Caco-2 (cell line): Measurements from ENCODE around the gene CCDC124. TPM values are rescaled to one million over a fixed set of nuclear protein-coding genes. Genes with fewer than 3 reads are reported as not detected.
"Not testable (repeated sequence)": the region's sequence is repeated elsewhere in the genome, so short reads cannot be mapped to it uniquely, and the experiment has no call there.

ENCODE experiments used
- BruUV-seq: library from RNA; stranded (reverse); fragments of 400-500 nt; replicated peaks from 2 replicates; lab custom pipeline; 2021; lab: Mats Ljungman, UMichigan
- CTCF ChIA-PET: fragments of 300-600 bp; sonication (Branson Sonifier 250); formaldehyde crosslinking; loops from one replicate; lab custom pipeline; 2022; ENCODE audit warnings: antibody characterized with exemption; lab: Charles Lee
- POLR2A ChIA-PET: fragments of 300-600 bp; sonication (Branson Sonifier 250); formaldehyde crosslinking; loops from one replicate; lab custom pipeline; 2022; ENCODE audit warnings: antibody characterized with exemption; lab: Charles Lee
- DNase-seq, 2 experiments: peaks; one replicate each; pipeline versions ENCODE4 v3.0.0 to v3.0.0-alpha.2; 2020 to 2022
- H3K27me3 ChIP-seq: replicated peaks from 2 replicates; pipeline ENCODE4 v1.6.0; 2011; ENCODE audit warnings: low read length; ENCODE audit not compliant: control insufficient read depth, insufficient read depth
- H3K36me3 ChIP-seq: 2 replicates; pipeline ENCODE4 v1.5.1; 2011; ENCODE audit warnings: low read length; ENCODE audit not compliant: control insufficient read depth, insufficient read depth
- H3K4me1 ChIP-seq: fragments of 250-450 bp; sonication (Bioruptor Pico); 2 replicates; pipeline ENCODE4 v1.5.1; 2020; ENCODE audit warnings: mild to moderate bottlenecking
- H3K4me3 ChIP-seq: 2 replicates; pipeline ENCODE4 v1.5.1; 2011; ENCODE audit warnings: low read depth, mild to moderate bottlenecking, control low read depth, low read length
- H3K9me3 ChIP-seq: fragments of 250-450 bp; sonication (Bioruptor Pico); 2 replicates; pipeline ENCODE4 v1.5.1; 2020; ENCODE audit warnings: mild to moderate bottlenecking, moderate library complexity
- H3K27ac Mint-ChIP-seq: one replicate; pipeline ENCODE4 v1.8.0; 2022; ENCODE audit warnings: mixed read lengths; ENCODE audit not compliant: unreplicated experiment
- H3K27me3 Mint-ChIP-seq: one replicate; pipeline ENCODE4 v1.8.0; 2022; ENCODE audit warnings: mixed read lengths; ENCODE audit not compliant: insufficient read depth, unreplicated experiment
- H3K36me3 Mint-ChIP-seq: one replicate; pipeline ENCODE4 v1.8.0; 2022; ENCODE audit warnings: mild to moderate bottlenecking, mixed read lengths; ENCODE audit not compliant: insufficient read depth, unreplicated experiment
- H3K4me1 Mint-ChIP-seq: one replicate; pipeline ENCODE4 v1.8.0; 2022; ENCODE audit warnings: low read depth, mixed read lengths; ENCODE audit not compliant: unreplicated experiment
- H3K4me3 Mint-ChIP-seq: one replicate; pipeline ENCODE4 v1.8.0; 2022; ENCODE audit warnings: mild to moderate bottlenecking, moderate library complexity, mixed read lengths; ENCODE audit not compliant: unreplicated experiment
- H3K9me3 Mint-ChIP-seq: one replicate; pipeline ENCODE4 v1.8.0; 2022; ENCODE audit warnings: mixed read lengths; ENCODE audit not compliant: unreplicated experiment
- CTCF ChIP-seq, 2 experiments: fragments of 200-600 bp in 1 of 2; IDR thresholded peaks; 1 replicate in 1 of 2; 2 replicates in 1 of 2; pipeline versions ENCODE4 v1.5.1 to v1.8.0; 2011 to 2022; ENCODE audit warnings: antibody characterized with exemption in 1 of 2, control low read depth in 1 of 2, inconsistent platforms in 1 of 2, low read depth in 1 of 2, low read length in 1 of 2, mild to moderate bottlenecking in 1 of 2, moderate library complexity in 1 of 2; ENCODE audit not compliant: insufficient read depth in 1 of 2, severe bottlenecking in 1 of 2, unreplicated experiment in 1 of 2
- intact Hi-C: fragments of 100-400 bp; cut with micrococcal nuclease; formaldehyde crosslinking; loops from one replicate; pipeline ENCODE4 v1.10.0; 2022; ENCODE audit not compliant: unreplicated experiment
- total RNA-seq: library from RNA; stranded (reverse); gene quantifications from 2 replicates; pipeline ENCODE4 v1.2.3, GENCODE V29; 2022

CCDC124 gene
- total RNA-seq, 1 experiment from 2014 or later, result 73.3 TPM

- Mint-ChIP-seq H3K4me3 (no peak overlapping the region), H3K27ac (no peak overlapping the region)
- no TSS peak for BruUV-seq
These were observed 46.3 kb upstream of the CCDC124 start for GRCh38 chr19:17886515-17886914.

GRCh38 chr19:17887221-17887620, 45.6 kb upstream of the CCDC124 start:
- H3K9me3 Mint-ChIP-seq, H3K4me1 ChIP-seq, H3K36me3 Mint-ChIP-seq, H3K4me3 Mint-ChIP-seq, H3K27me3 ChIP-seq, H3K4me1 Mint-ChIP-seq, BruUV-seq, H3K27ac Mint-ChIP-seq, H3K36me3 ChIP-seq, POLR2A ChIA-PET, intact Hi-C loops, CTCF ChIA-PET, H3K9me3 ChIP-seq, H3K27me3 Mint-ChIP-seq, DNase-seq, H3K4me3 ChIP-seq: not testable (repeated sequence)

More at GRCh38 chr19:17886515-17886914, 46.3 kb upstream of the CCDC124 start:
- Histone ChIP-seq H3K4me3 (no peak overlapping the region), H3K4me1 (no peaks in the 10 kb centered on the region), H3K9me3 (no peaks in the 10 kb centered on the region), H3K27me3 (no peaks in the 10 kb centered on the region), H3K36me3 (no peaks in the 10 kb centered on the region)
- Mint-ChIP-seq H3K27me3 (no peaks in the 10 kb centered on the region), H3K9me3 (no peaks in the 10 kb centered on the region), H3K36me3 (no peaks in the 10 kb centered on the region), H3K4me1 (no peaks in the 10 kb centered on the region)
- CTCF ChIA-PET, result no interaction called here
- DNase-seq, result no peak
- POLR2A ChIA-PET, result interaction anchor here (0.7 kb wide), 1 partner anchor 27 kb away, joined by 5 read pairs; no protein-coding TSS in a partner anchor
- no peak for TF ChIP-seq CTCF (IDR thresholded peaks at IDR 0.05; ENCODE audit: insufficient read depth in 1 of 2, low read depth in 1 of 2, low read length in 1 of 2, severe bottlenecking in 1 of 2, unreplicated experiment in 1 of 2)
- intact Hi-C loops, result no loop called here

GRCh38 chr19:17888260-17888659, 44.6 kb upstream of the CCDC124 start:
- no peaks in the 10 kb centered on the region for H3K9me3 ChIP-seq
- no TSS peak for BruUV-seq
- ChIA-PET CTCF (no interaction called here), POLR2A (no interaction called here)
- no peaks in the 10 kb centered on the region for H3K36me3 Mint-ChIP-seq
- H3K4me3 Mint-ChIP-seq, result no peak overlapping the region
- H3K27ac Mint-ChIP-seq, result no peak overlapping the region
- H3K9me3 Mint-ChIP-seq, result no peaks in the 10 kb centered on the region
- intact Hi-C loops, result no loop called here
- H3K27me3 ChIP-seq, result no peaks in the 10 kb centered on the region
- no peaks in the 10 kb centered on the region for H3K4me1 ChIP-seq
- no peak for DNase-seq
- H3K36me3 ChIP-seq, result no peaks in the 10 kb centered on the region
- H3K4me3 ChIP-seq, result no peak overlapping the region
- H3K27me3 Mint-ChIP-seq, result peaks cover 8% of the 10 kb centered on the region
- H3K4me1 Mint-ChIP-seq, result no peaks in the 10 kb centered on the region
- TF ChIP-seq CTCF (IDR thresholded peaks at IDR 0.05; ENCODE audit: insufficient read depth in 1 of 2, low read depth in 1 of 2, low read length in 1 of 2, severe bottlenecking in 1 of 2, unreplicated experiment in 1 of 2), result no peak
